Neural cell (in vitro differentiated cells): Measurements from ENCODE around the gene BRF1. TPM values are rescaled to one million over a fixed set of nuclear protein-coding genes. Genes with fewer than 3 reads are reported as not detected.
"Not testable (repeated sequence)": the region's sequence is repeated elsewhere in the genome, so short reads cannot be mapped to it uniquely, and the experiment has no call there.

Experiments used
- H2AFZ ChIP-seq: fragments of 200-600, 300-800 bp; sonication (generic), shearing (Covaris generic); 2 replicates; pipeline ENCODE4 v1.6.0; 2014; ENCODE audit warnings: low read depth, mild to moderate bottlenecking, antibody characterized with exemption, low read length, moderate library complexity
- H3F3A ChIP-seq: fragments of 200-600 bp; shearing (Covaris generic); 2 replicates; pipeline ENCODE4 v1.6.1; 2016; ENCODE audit warnings: mild to moderate bottlenecking, moderate library complexity, mixed read lengths, antibody characterized with exemption, low read length; ENCODE audit not compliant: insufficient read depth, poor library complexity, severe bottlenecking
- H3K27ac ChIP-seq: fragments of 200-600, 300-800 bp; sonication (generic), shearing (Covaris generic); 2 replicates; pipeline ENCODE4 v1.5.1; 2014; ENCODE audit warnings: mild to moderate bottlenecking, low read length, moderate library complexity
- H3K27me3 ChIP-seq: fragments of 300-800, 200-600 bp; sonication (generic), shearing (Covaris generic); 2 replicates; pipeline ENCODE4 v1.6.0; 2014; ENCODE audit warnings: mild to moderate bottlenecking, low read depth, low read length, moderate library complexity; ENCODE audit not compliant: insufficient read depth
- H3K36me3 ChIP-seq: fragments of 300-800, 200-600 bp; sonication (generic), shearing (Covaris generic); 2 replicates; pipeline ENCODE4 v1.5.1; 2014; ENCODE audit warnings: mild to moderate bottlenecking, antibody characterized with exemption, low read length, moderate library complexity; ENCODE audit not compliant: insufficient read depth
- H3K4me2 ChIP-seq: fragments of 300-800, 200-600 bp; sonication (generic), shearing (Covaris generic); 2 replicates; pipeline ENCODE4 v1.6.0; 2014; ENCODE audit warnings: mild to moderate bottlenecking, low read length
- H3K4me3 ChIP-seq: fragments of 300-800, 200-600 bp; sonication (generic), shearing (Covaris generic); 2 replicates; pipeline ENCODE4 v1.5.1; 2014; ENCODE audit warnings: mild to moderate bottlenecking, low read length, moderate library complexity
- H3K79me2 ChIP-seq: fragments of 200-600 bp; shearing (Covaris generic); replicated peaks from 2 replicates; pipeline ENCODE4 v1.6.0; 2014; ENCODE audit warnings: mild to moderate bottlenecking, low read length, moderate library complexity; ENCODE audit not compliant: insufficient read depth
- H3K9ac ChIP-seq: fragments of 300-800, 200-600 bp; sonication (generic), shearing (Covaris generic); 2 replicates; pipeline ENCODE4 v1.6.1; 2016; ENCODE audit warnings: mild to moderate bottlenecking, low read length, mixed read lengths
- H3K9me2 ChIP-seq: fragments of 200-600 bp; shearing (Covaris generic); 2 replicates; pipeline ENCODE4 v1.6.1; 2016; ENCODE audit warnings: mild to moderate bottlenecking, low read length, mixed read lengths; ENCODE audit not compliant: insufficient read depth
- H3K9me3 ChIP-seq: fragments of 200-600, 300-800 bp; sonication (generic), shearing (Covaris generic); 2 replicates; pipeline ENCODE4 v1.6.1; 2016; ENCODE audit warnings: mild to moderate bottlenecking, mixed run types, low read length, moderate library complexity, mixed read lengths
- H4K20me1 ChIP-seq: fragments of 200-600 bp; shearing (Covaris generic); 2 replicates; pipeline ENCODE4 v1.6.1; 2016; ENCODE audit warnings: mild to moderate bottlenecking, mixed run types; ENCODE audit not compliant: insufficient read depth
- EP300 ChIP-seq: fragments of 450-650 bp; conservative IDR thresholded peaks from 2 replicates; pipeline ENCODE4 v1.6.1; 2014; ENCODE audit warnings: antibody characterized with exemption, mild to moderate bottlenecking, moderate library complexity; ENCODE audit not compliant: poor library complexity, severe bottlenecking
- EZH2 ChIP-seq: fragments of 200-600, 300-800 bp; shearing (Covaris generic), sonication (generic); IDR thresholded peaks from 2 replicates; pipeline ENCODE4 v1.6.1; 2014; ENCODE audit warnings: antibody characterized with exemption, low read length, borderline replicate concordance, mild to moderate bottlenecking; ENCODE audit not compliant: insufficient read depth, poor library complexity, severe bottlenecking
- MXI1 ChIP-seq: fragments of 450-650 bp; conservative IDR thresholded peaks from 2 replicates; pipeline ENCODE4 v1.6.1; 2014; ENCODE audit warnings: antibody characterized with exemption, mild to moderate bottlenecking; ENCODE audit not compliant: poor library complexity, severe bottlenecking
- POLR2AphosphoS5 ChIP-seq: IDR thresholded peaks from 2 replicates; pipeline ENCODE4 v1.6.1; 2012
- RAD21 ChIP-seq: fragments of 450-650 bp; conservative IDR thresholded peaks from 2 replicates; pipeline ENCODE4 v1.6.1; 2014; ENCODE audit warnings: antibody characterized with exemption, mild to moderate bottlenecking, moderate library complexity
- REST ChIP-seq: IDR thresholded peaks from 2 replicates; pipeline ENCODE4 v1.6.1; 2012; ENCODE audit warnings: borderline replicate concordance
- SMC3 ChIP-seq: fragments of 450-650 bp; conservative IDR thresholded peaks from 2 replicates; pipeline ENCODE4 v1.6.1; 2014; ENCODE audit warnings: antibody characterized with exemption, mild to moderate bottlenecking, moderate library complexity; ENCODE audit not compliant: poor library complexity
- TAF1 ChIP-seq: IDR thresholded peaks from 2 replicates; pipeline ENCODE4 v1.6.1; 2012; ENCODE audit warnings: low read depth
- polyA plus RNA-seq: library from polyadenylated mRNA; depleted of rRNA; stranded (reverse); fragments of >200 nt; gene quantifications from 2 replicates; pipeline ENCODE4 v1.2.3, GENCODE V29; 2014

The BRF1 gene
- polyA plus RNA-seq, 1 donor from 2014 or later, result 69.4 TPM

- Histone ChIP-seq H2AFZ (no peak overlapping the region), H3K9me3 (no peaks in the 10 kb centered on the region), H4K20me1 (peaks cover 5% of the 10 kb centered on the region), H3K27me3 (no peaks in the 10 kb centered on the region), H3K4me2 (no peak overlapping the region), H3K79me2 (peaks cover 43% of the 10 kb centered on the region), H3K27ac (peak overlapping the region; percentile 0), H3K9ac (peak overlapping the region; percentile 12), H3K36me3 (no peaks in the 10 kb centered on the region), H3K4me3 (peak overlapping the region; percentile 29), H3K9me2 (no peaks in the 10 kb centered on the region), H3F3A (no peaks in the 10 kb centered on the region)
- TF ChIP-seq POLR2AphosphoS5 (peak; percentile 24), MXI1 (no peak), EP300 (peak; percentile 40)
Measured at GRCh38 chr14:105294142-105294597, 6.6 kb downstream of the BRF1 start.

GRCh38 chr14:105292826-105293711, 7.7 kb downstream of the BRF1 start:
- Histone ChIP-seq H3F3A (no peaks in the 10 kb centered on the region), H3K27me3 (no peaks in the 10 kb centered on the region), H3K4me3 (no peak overlapping the region), H3K9ac (no peak overlapping the region), H4K20me1 (peaks cover 5% of the 10 kb centered on the region), H3K9me3 (no peaks in the 10 kb centered on the region), H3K4me2 (no peak overlapping the region), H3K79me2 (peaks cover 36% of the 10 kb centered on the region), H3K9me2 (no peaks in the 10 kb centered on the region), H3K27ac (no peak overlapping the region), H2AFZ (no peak overlapping the region), H3K36me3 (no peaks in the 10 kb centered on the region)
- no peak for TF ChIP-seq SMC3
- no peak for TF ChIP-seq REST
- no peak for TF ChIP-seq EZH2
- TF ChIP-seq RAD21, result no peak
- TF ChIP-seq TAF1, result no peak

- no peak overlapping the region for H3K4me2 ChIP-seq
- no peaks in the 10 kb centered on the region for H3K27me3 ChIP-seq
- H3K27ac ChIP-seq, result no peak overlapping the region
- H3K9me3 ChIP-seq, result no peaks in the 10 kb centered on the region
- no peaks in the 10 kb centered on the region for H3K9me2 ChIP-seq
- H2AFZ ChIP-seq, result no peak overlapping the region
- H3K36me3 ChIP-seq, result no peaks in the 10 kb centered on the region
- no peaks in the 10 kb centered on the region for H3F3A ChIP-seq
- no peak overlapping the region for H3K9ac ChIP-seq
- H4K20me1 ChIP-seq, result peaks cover 5% of the 10 kb centered on the region
- TF ChIP-seq TAF1 (no peak), RAD21 (no peak), MXI1 (no peak), REST (no peak), EZH2 (no peak), EP300 (no peak), POLR2AphosphoS5 (no peak)
- H3K79me2 ChIP-seq, result peaks cover 21% of the 10 kb centered on the region
- no peak overlapping the region for H3K4me3 ChIP-seq
Measured at GRCh38 chr14:105290621-105291346, 10.0 kb downstream of the BRF1 start.

- peaks cover 13% of the 10 kb centered on the region for H3K79me2 ChIP-seq
- H3K36me3 ChIP-seq, H2AFZ ChIP-seq, H3K27me3 ChIP-seq, H3K27ac ChIP-seq, H3K4me2 ChIP-seq, H3K9ac ChIP-seq, H3F3A ChIP-seq, H3K4me3 ChIP-seq, H4K20me1 ChIP-seq, H3K9me3 ChIP-seq, H3K9me2 ChIP-seq: not testable (repeated sequence)
Measured at GRCh38 chr14:105288936-105289335, 11.9 kb downstream of the BRF1 start.
